Measurements from ENCODE around the gene RPTOR.

GRCh38 chr17:81002409-81003361, 458.0 kb downstream of the RPTOR start:
- TF ChIP-seq CTCF (IDR thresholded peaks at IDR 0.05; ENCODE audit: low read length) (no peak), EZH2 (IDR thresholded peaks at IDR 0.05; ENCODE audit: borderline replicate concordance, low read length) (no peak)

Data from OCI-LY1 (cell line).